GM12878 (cell line): ENCODE results near the gene YWHAH. TPM values are rescaled to one million over a fixed set of nuclear protein-coding genes. Genes with fewer than 3 reads are reported as not detected.

Source experiments
- ATAC-seq: fragments of 200-7000 bp; cut with Tn5 transposase; 3 replicates; pipeline ENCODE4 v1.9.1; 2020; ENCODE audit warnings: mild to moderate bottlenecking, moderate library complexity
- BruUV-seq: library from RNA; stranded (reverse); fragments of 400-500 nt; replicated peaks from 2 replicates; lab custom pipeline; 2021; lab: Mats Ljungman, UMichigan
- CTCF ChIA-PET: fragments of 300-600 bp; sonication (Branson Sonifier 250); formaldehyde crosslinking; extraction: SDS; loops from one replicate; lab custom pipeline; 2021; ENCODE audit warnings: inconsistent platforms; lab: Yijun Ruan, JAX
- POLR2A ChIA-PET: fragments of 350-600 bp; formaldehyde crosslinking; extraction: SDS; loops from one replicate; lab custom pipeline; 2021; ENCODE audit warnings: inconsistent platforms; lab: Charles Lee
- RAD21 ChIA-PET: fragments of 300-600 bp; sonication (Branson Sonifier 250); formaldehyde crosslinking; loops from one replicate; lab custom pipeline; 2023; ENCODE audit warnings: antibody characterized with exemption; ENCODE audit not compliant: unreplicated experiment; lab: Charles Lee
- SMC1A ChIA-PET: fragments of 300-600 bp; sonication (Branson Sonifier 250); formaldehyde crosslinking; loops from one replicate; lab custom pipeline; 2023; ENCODE audit not compliant: unreplicated experiment, uncharacterized antibody; lab: Charles Lee
- DNase-seq: peaks from one replicate; pipeline ENCODE4 v3.0.0-alpha.2; 2011; ENCODE audit warnings: low read depth, low spot score
- FAIRE-seq: peaks from 3 replicates; lab custom pipeline; 2011; peaks lifted over from hg19 to GRCh38; lab: Jason Lieb, UNC
- H2AFZ ChIP-seq: 2 replicates; pipeline ENCODE4 v1.6.0; 2011; ENCODE audit warnings: low read depth, low read length, control low read depth; ENCODE audit not compliant: control insufficient read depth
- H3K27ac ChIP-seq: 2 replicates; pipeline ENCODE4 v1.5.1; 2011; ENCODE audit warnings: control low read depth; ENCODE audit not compliant: control insufficient read depth, insufficient read depth
- H3K27me3 ChIP-seq, 2 experiments: replicated peaks in 1 of 2; 2 replicates each; pipeline versions ENCODE4 v1.6.0 to v1.6.1; 2011; ENCODE audit warnings: low read length in 1 of 2; ENCODE audit not compliant: control insufficient read depth in 2 of 2, insufficient read depth in 2 of 2
- H3K36me3 ChIP-seq, 2 experiments: 2 replicates each; pipeline ENCODE4 v1.5.1; 2011; ENCODE audit warnings: low read length in 1 of 2; ENCODE audit not compliant: control insufficient read depth in 2 of 2, insufficient read depth in 2 of 2
- H3K4me1 ChIP-seq: 2 replicates; pipeline ENCODE4 v1.6.1; 2011; ENCODE audit warnings: mild to moderate bottlenecking, low read length, moderate library complexity, mixed read lengths; ENCODE audit not compliant: control insufficient read depth, insufficient read depth
- H3K4me2 ChIP-seq: 2 replicates; pipeline ENCODE4 v1.6.0; 2011; ENCODE audit warnings: control low read depth; ENCODE audit not compliant: control insufficient read depth, insufficient read depth
- H3K4me3 ChIP-seq: fragments of 200-600 bp; sonication (generic); 2 replicates; pipeline ENCODE4 v1.5.1; 2016
- H3K79me2 ChIP-seq: 2 replicates; pipeline ENCODE4 v1.6.0; 2011; ENCODE audit warnings: low read length; ENCODE audit not compliant: control insufficient read depth, insufficient read depth
- H3K9ac ChIP-seq: 2 replicates; pipeline ENCODE4 v1.8.0; 2011; ENCODE audit warnings: low read length, control low read depth, mixed read lengths; ENCODE audit not compliant: control insufficient read depth, insufficient read depth
- H3K9me3 ChIP-seq: replicated peaks from 3 replicates; pipeline ENCODE4 v1.5.1; 2011; ENCODE audit warnings: mild to moderate bottlenecking, low read length; ENCODE audit not compliant: control insufficient read depth, insufficient read depth
- H4K20me1 ChIP-seq: 2 replicates; pipeline ENCODE4 v1.6.0; 2011; ENCODE audit not compliant: control insufficient read depth, insufficient read depth
- GABPA ChIP-seq: IDR thresholded peaks from 2 replicates; pipeline ENCODE4 v1.6.1; 2014; ENCODE audit warnings: antibody characterized with exemption, low read depth, mild to moderate bottlenecking, inconsistent platforms
- HDAC6 ChIP-seq: fragments of 200-600 bp; sonication (generic); IDR thresholded peaks from one replicate; pipeline ENCODE4 v1.8.0; 2017; ENCODE audit warnings: antibody characterized with exemption; ENCODE audit not compliant: unreplicated experiment
- POLR2A ChIP-seq: IDR thresholded peaks from 2 replicates; pipeline ENCODE4 v1.6.1; 2011; ENCODE audit warnings: low read depth, mild to moderate bottlenecking, low read length
- RUNX3 ChIP-seq: IDR thresholded peaks from 2 replicates; pipeline ENCODE4 v1.6.1; 2012; ENCODE audit warnings: low read length, inconsistent platforms
- SMAD5 ChIP-seq: IDR thresholded peaks from 2 replicates; pipeline ENCODE4 v1.6.1; 2016; ENCODE audit warnings: antibody characterized with exemption, low read depth
- ZNF622 ChIP-seq: fragments of 450-650 bp; IDR thresholded peaks from 2 replicates; pipeline ENCODE4 v1.6.1; 2017; ENCODE audit warnings: mild to moderate bottlenecking, inconsistent platforms
- WGBS: methylation state at CpG from one replicate; pipeline ENCODE4 v1.1.6; 2016; ENCODE audit warnings: low lambda C conversion rate; ENCODE audit not compliant: insufficient replicate concordance, insufficient coverage; ENCODE audit errors: missing lambda C conversion rate; 5-methylcytosine and 5-hydroxymethylcytosine counted together
- in situ Hi-C: fragments of 300-500 bp; cut with MboI; formaldehyde crosslinking; loops from 9 replicates; pipeline ENCODE4 v1.14.3; 2018; ENCODE audit warnings: mixed read lengths
- intact Hi-C: fragments of 100-400 bp; cut with micrococcal nuclease; formaldehyde crosslinking; loops from one replicate; pipeline ENCODE4 v1.14.2; 2022; ENCODE audit not compliant: unreplicated experiment
- polyA plus RNA-seq, 11 experiments: library from polyadenylated mRNA; depleted of rRNA in 4 of 11; unstranded in 6 of 11; stranded (reverse) in 5 of 11; fragments of >200 nt; fragmentation: Nextera tagmentation in 4 of 11; fragmentation: Illumina TruSeq in 1 of 11; extraction: Ambion mirVana in 4 of 11; extraction: Trizol in 1 of 11; gene quantifications; 1 replicate in 1 of 11; 2 replicates in 10 of 11; pipeline versions ENCODE4 v1.2.1 to v1.2.3, GENCODE V29; 2011 to 2016; ENCODE audit warnings: inconsistent platforms in 2 of 11, missing spikeins in 2 of 11, low read depth in 1 of 11
- total RNA-seq, 4 experiments: library from RNA; depleted of rRNA in 3 of 4; stranded (reverse); fragments of >200 nt in 3 of 4; fragmentation: Illumina TruSeq in 1 of 4; extraction: Trizol in 1 of 4; gene quantifications; 2 replicates each; pipeline versions ENCODE4 v1.2.1 to v1.2.3, GENCODE V29; 2013 to 2021
- TF ChIP-seq, protein P1 (sequence below): fragments of 450-650 bp; formaldehyde crosslinking; IDR thresholded peaks from 2 replicates; pipeline ENCODE4 v1.4.0; 2022; ENCODE audit warnings: mild to moderate bottlenecking, moderate library complexity

The YWHAH gene
- total and polyA plus RNA-seq, 10 of the 15 experiments (the other 5 are each of a cell fraction or from before 2014, with no cell fraction given) = 34.2 to 197 (median 115) TPM

DNA sequence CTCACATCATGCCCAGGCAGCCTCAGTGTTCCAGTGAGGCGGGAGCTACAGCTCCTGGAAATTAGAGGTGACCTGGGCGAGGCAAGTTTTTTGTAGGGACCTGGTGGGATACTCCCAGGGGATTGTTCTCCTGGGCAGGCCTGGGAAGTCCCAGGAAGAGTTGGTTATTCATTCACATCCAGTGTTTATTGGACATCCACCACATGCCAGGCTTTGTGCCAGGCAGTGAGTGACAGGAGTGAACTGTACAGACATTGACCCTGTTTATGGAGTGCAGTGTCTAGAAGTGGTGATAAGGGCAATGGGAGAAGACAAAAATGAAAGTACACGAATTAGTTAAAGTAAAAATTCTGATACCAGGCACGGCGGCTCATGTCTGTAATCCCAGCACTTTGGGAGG lies 29.4 kb downstream of the YWHAH start:
- TF ChIP-seq POLR2A = no peak
- TF ChIP-seq HDAC6 = no peak
- TF ChIP-seq, protein P1, sequence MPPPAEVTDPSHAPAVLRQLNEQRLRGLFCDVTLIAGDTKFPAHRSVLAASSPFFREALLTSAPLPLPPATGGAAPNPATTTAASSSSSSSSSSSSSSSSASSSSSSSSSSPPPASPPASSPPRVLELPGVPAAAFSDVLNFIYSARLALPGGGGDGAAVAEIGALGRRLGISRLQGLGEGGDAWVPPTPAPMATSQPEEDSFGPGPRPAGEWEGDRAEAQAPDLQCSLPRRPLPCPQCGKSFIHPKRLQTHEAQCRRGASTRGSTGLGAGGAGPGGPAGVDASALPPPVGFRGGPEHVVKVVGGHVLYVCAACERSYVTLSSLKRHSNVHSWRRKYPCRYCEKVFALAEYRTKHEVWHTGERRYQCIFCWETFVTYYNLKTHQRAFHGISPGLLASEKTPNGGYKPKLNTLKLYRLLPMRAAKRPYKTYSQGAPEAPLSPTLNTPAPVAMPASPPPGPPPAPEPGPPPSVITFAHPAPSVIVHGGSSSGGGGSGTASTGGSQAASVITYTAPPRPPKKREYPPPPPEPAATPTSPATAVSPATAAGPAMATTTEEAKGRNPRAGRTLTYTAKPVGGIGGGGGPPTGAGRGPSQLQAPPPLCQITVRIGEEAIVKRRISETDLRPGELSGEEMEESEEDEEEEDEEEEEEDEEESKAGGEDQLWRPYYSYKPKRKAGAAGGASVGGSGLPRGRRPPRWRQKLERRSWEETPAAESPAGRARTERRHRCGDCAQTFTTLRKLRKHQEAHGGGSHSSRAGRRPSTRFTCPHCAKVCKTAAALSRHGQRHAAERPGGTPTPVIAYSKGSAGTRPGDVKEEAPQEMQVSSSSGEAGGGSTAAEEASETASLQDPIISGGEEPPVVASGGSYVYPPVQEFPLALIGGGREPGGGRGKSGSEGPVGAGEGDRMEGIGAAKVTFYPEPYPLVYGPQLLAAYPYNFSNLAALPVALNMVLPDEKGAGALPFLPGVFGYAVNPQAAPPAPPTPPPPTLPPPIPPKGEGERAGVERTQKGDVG = no peak
- no peak for TF ChIP-seq SMAD5
- no peak for TF ChIP-seq ZNF622
- no peak for TF ChIP-seq GABPA
- TF ChIP-seq RUNX3 = no peak
- TF ChIP-seq, all 136 proteins: peak for 0
- BruUV-seq = no TSS peak
- H3K4me1 ChIP-seq = peaks cover 14% of the 10 kb centered on the region
- H3K79me2 ChIP-seq = no peaks in the 10 kb centered on the region
- CTCF ChIA-PET = interaction anchor here (1.2 to 11.1 kb wide), 5 partner anchors 106 to 309 kb away, joined by 3 to 128 read pairs (median 4); no protein-coding TSS in a partner anchor
- H3K4me2 ChIP-seq = no peak overlapping the region
- H2AFZ ChIP-seq = no peak overlapping the region
- H3K9me3 ChIP-seq = no peaks in the 10 kb centered on the region
- SMC1A ChIA-PET = interaction anchor here (0.9 kb wide), 1 partner anchor 306 kb away, joined by 3 read pairs; no protein-coding TSS in a partner anchor
- no peaks in the 10 kb centered on the region for H3K27me3 ChIP-seq
- intact Hi-C loops = no loop called here
- H3K36me3 ChIP-seq = no peaks in the 10 kb centered on the region
- POLR2A ChIA-PET = interaction anchor here (0.6 to 0.7 kb wide), 2 partner anchors 105 to 1219 kb away, joined by 3 to 4 read pairs; no protein-coding TSS in a partner anchor
- FAIRE-seq (no peak), ATAC-seq (no peak), DNase-seq (no peak)
- H4K20me1 ChIP-seq = no peaks in the 10 kb centered on the region
- 39% methylated on average over 5 of the region's 5 CpGs for WGBS
- H3K9ac ChIP-seq = no peak overlapping the region
- H3K27ac ChIP-seq = no peak overlapping the region
- H3K4me3 ChIP-seq = no peak overlapping the region
- RAD21 ChIA-PET = no interaction called here
- in situ Hi-C loops = loop anchor here (5.0 kb wide), 1 partner anchor 499 kb away; the partner anchor contains the start of gene FBXO7
